ENCODE results near the gene ZFPM1.

DNA sequence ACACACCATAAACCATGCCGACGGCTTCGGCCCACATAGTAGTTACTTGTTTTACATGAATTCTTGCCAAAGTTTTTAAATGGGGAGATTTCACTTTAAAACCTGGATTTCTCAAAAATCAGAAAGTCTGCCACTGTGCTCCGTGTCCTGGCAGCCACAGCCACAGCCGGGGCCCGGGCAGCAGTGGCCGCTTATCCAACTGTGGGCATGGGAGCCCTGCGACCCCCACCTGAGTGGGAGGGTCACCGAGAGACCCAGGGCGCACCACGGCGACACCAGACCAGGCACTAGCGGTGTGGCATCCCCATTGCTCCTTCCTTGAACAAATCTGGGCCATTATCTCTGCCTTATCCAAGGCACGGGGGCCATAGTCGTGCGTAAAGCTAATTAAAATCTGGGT, 40.3 kb upstream of the ZFPM1 start:
- no peak for TF ChIP-seq CEBPB (IDR thresholded peaks at IDR 0.05)
- no peak for TF ChIP-seq YY1 (IDR thresholded peaks at IDR 0.05; ENCODE audit: low read depth)
- no peak for TF ChIP-seq EP300 (IDR thresholded peaks at IDR 0.05; ENCODE audit: borderline replicate concordance)
- TF ChIP-seq, protein P1, sequence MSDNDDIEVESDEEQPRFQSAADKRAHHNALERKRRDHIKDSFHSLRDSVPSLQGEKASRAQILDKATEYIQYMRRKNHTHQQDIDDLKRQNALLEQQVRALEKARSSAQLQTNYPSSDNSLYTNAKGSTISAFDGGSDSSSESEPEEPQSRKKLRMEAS (IDR thresholded peaks at IDR 0.05): no peak
- no peak for TF ChIP-seq FOXM1 (IDR thresholded peaks at IDR 0.05; ENCODE audit: borderline replicate concordance, low read depth)
- TF ChIP-seq ZBTB7A (IDR thresholded peaks at IDR 0.05; ENCODE audit: low read depth): no peak
- no peak for TF ChIP-seq RAD21 (IDR thresholded peaks at IDR 0.05; ENCODE audit: low read depth)
- TF ChIP-seq NFIC (IDR thresholded peaks at IDR 0.05): no peak
- TF ChIP-seq, protein P2, sequence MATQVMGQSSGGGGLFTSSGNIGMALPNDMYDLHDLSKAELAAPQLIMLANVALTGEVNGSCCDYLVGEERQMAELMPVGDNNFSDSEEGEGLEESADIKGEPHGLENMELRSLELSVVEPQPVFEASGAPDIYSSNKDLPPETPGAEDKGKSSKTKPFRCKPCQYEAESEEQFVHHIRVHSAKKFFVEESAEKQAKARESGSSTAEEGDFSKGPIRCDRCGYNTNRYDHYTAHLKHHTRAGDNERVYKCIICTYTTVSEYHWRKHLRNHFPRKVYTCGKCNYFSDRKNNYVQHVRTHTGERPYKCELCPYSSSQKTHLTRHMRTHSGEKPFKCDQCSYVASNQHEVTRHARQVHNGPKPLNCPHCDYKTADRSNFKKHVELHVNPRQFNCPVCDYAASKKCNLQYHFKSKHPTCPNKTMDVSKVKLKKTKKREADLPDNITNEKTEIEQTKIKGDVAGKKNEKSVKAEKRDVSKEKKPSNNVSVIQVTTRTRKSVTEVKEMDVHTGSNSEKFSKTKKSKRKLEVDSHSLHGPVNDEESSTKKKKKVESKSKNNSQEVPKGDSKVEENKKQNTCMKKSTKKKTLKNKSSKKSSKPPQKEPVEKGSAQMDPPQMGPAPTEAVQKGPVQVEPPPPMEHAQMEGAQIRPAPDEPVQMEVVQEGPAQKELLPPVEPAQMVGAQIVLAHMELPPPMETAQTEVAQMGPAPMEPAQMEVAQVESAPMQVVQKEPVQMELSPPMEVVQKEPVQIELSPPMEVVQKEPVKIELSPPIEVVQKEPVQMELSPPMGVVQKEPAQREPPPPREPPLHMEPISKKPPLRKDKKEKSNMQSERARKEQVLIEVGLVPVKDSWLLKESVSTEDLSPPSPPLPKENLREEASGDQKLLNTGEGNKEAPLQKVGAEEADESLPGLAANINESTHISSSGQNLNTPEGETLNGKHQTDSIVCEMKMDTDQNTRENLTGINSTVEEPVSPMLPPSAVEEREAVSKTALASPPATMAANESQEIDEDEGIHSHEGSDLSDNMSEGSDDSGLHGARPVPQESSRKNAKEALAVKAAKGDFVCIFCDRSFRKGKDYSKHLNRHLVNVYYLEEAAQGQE (IDR thresholded peaks at IDR 0.05; ENCODE audit: low read depth): no peak
- no peak for TF ChIP-seq CREB1 (IDR thresholded peaks at IDR 0.05; ENCODE audit: low read depth)
